Measurements from ENCODE around the gene IQCE. TPM values are rescaled to one million over a fixed set of nuclear protein-coding genes. Genes with fewer than 3 reads are reported as not detected.
"Not testable (repeated sequence)": the region's sequence is repeated elsewhere in the genome, so short reads cannot be mapped to it uniquely, and the experiment has no call there.

IQCE gene
- total RNA-seq, 1 experiment from 2014 or later = 0.93 TPM

DNA sequence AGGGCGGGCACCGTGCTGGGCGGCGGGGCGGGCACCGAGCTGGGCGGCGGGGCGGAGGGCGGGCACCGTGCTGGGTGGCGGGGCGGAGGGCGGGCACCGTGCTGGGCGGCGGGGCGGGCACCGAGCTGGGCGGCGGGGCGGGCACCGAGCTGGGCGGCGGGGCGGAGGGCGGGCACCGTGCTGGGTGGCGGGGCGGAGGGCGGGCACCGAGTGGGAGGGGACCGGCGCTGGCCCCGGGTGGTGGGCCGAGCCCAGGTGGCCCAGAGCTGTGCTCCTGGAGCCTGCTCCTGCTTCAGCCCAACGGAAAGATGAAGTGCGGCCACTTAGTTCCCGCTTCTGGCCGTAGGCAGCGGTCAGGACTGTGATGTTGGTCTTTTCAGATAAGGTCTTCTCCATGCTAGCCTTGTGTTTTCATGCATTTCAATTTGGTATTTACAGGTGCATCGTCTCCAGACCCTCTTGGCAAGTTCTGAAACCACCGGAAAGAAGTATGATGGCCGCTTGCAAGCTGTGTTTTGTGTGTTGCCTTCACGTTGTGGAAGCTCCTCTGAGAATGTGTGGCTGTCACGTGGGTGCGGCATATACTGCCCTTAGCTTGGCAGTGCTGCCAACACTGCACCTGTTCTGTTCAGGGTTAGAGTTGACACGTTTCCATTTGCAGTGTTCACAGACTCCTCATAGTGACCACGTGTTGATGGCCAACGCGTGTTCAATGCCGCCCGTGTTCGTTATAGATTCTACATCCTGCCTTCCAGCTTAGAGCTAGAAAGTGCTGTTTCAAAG lies 25.2 kb downstream of the IQCE start:
- H3K27me3 ChIP-seq (ENCODE audit: low read length) = no peaks in the 10 kb centered on the region
- H3K36me3 ChIP-seq (ENCODE audit: insufficient read depth, low read length) = no peaks in the 10 kb centered on the region
- H3K4me3 ChIP-seq (ENCODE audit: low read length) = no peak overlapping the region
- H3K9ac ChIP-seq (ENCODE audit: low read length) = no peak overlapping the region
- no peak overlapping the region for H3K27ac ChIP-seq (ENCODE audit: low read length)
- no peak overlapping the region for H2AFZ ChIP-seq (ENCODE audit: low read length)
- no peaks in the 10 kb centered on the region for H3K9me3 ChIP-seq (ENCODE audit: low read length)
- no peak overlapping the region for H3K4me2 ChIP-seq (ENCODE audit: low read depth, low read length, poor library complexity, severe bottlenecking)
- no peaks in the 10 kb centered on the region for H4K20me1 ChIP-seq (ENCODE audit: insufficient read depth, low read depth, low read length)
- H3K9me2 ChIP-seq (replicated peaks; ENCODE audit: insufficient read depth, low read length) = no peaks in the 10 kb centered on the region
- H3K79me2 ChIP-seq (ENCODE audit: low read length) = no peaks in the 10 kb centered on the region
- H3K4me1 ChIP-seq (ENCODE audit: low read length) = no peaks in the 10 kb centered on the region
- no peak for DNase-seq

GRCh38 chr7:2585446-2585845 lies 26.7 kb downstream of the IQCE start:
- Histone ChIP-seq H3K36me3 (ENCODE audit: insufficient read depth, low read length) (no peaks in the 10 kb centered on the region), H2AFZ (ENCODE audit: low read length) (no peak overlapping the region), H3K4me3 (ENCODE audit: low read length) (no peak overlapping the region), H3K4me1 (ENCODE audit: low read length) (no peaks in the 10 kb centered on the region), H4K20me1 (ENCODE audit: insufficient read depth, low read depth, low read length) (no peaks in the 10 kb centered on the region), H3K27me3 (ENCODE audit: low read length) (no peaks in the 10 kb centered on the region), H3K9me2 (replicated peaks; ENCODE audit: insufficient read depth, low read length) (no peaks in the 10 kb centered on the region), H3K4me2 (ENCODE audit: low read depth, low read length, poor library complexity, severe bottlenecking) (no peak overlapping the region), H3K27ac (ENCODE audit: low read length) (no peak overlapping the region), H3K9ac (ENCODE audit: low read length) (no peak overlapping the region), H3K9me3 (ENCODE audit: low read length) (no peaks in the 10 kb centered on the region), H3K79me2 (ENCODE audit: low read length) (no peaks in the 10 kb centered on the region)
- no peak for DNase-seq

GRCh38 chr7:2586326-2587020 lies 27.7 kb downstream of the IQCE start:
- Histone ChIP-seq H3K79me2 (ENCODE audit: low read length) (no peaks in the 10 kb centered on the region), H3K4me2 (ENCODE audit: low read depth, low read length, poor library complexity, severe bottlenecking) (no peak overlapping the region), H3K36me3 (ENCODE audit: insufficient read depth, low read length) (no peaks in the 10 kb centered on the region), H3K4me3 (ENCODE audit: low read length) (no peak overlapping the region), H3K9me3 (ENCODE audit: low read length) (no peaks in the 10 kb centered on the region), H3K4me1 (ENCODE audit: low read length) (no peaks in the 10 kb centered on the region), H4K20me1 (ENCODE audit: insufficient read depth, low read depth, low read length) (no peaks in the 10 kb centered on the region), H3K27me3 (ENCODE audit: low read length) (no peaks in the 10 kb centered on the region), H2AFZ (ENCODE audit: low read length) (no peak overlapping the region), H3K9me2 (replicated peaks; ENCODE audit: insufficient read depth, low read length) (no peaks in the 10 kb centered on the region), H3K27ac (ENCODE audit: low read length) (no peak overlapping the region), H3K9ac (ENCODE audit: low read length) (no peak overlapping the region)
- no peak for DNase-seq

- H3K36me3 ChIP-seq (ENCODE audit: insufficient read depth, low read length) = no peaks in the 10 kb centered on the region
- H3K4me3 ChIP-seq (ENCODE audit: low read length) = no peak overlapping the region
- no peak overlapping the region for H2AFZ ChIP-seq (ENCODE audit: low read length)
- no peaks in the 10 kb centered on the region for H3K4me1 ChIP-seq (ENCODE audit: low read length)
- no peaks in the 10 kb centered on the region for H3K79me2 ChIP-seq (ENCODE audit: low read length)
- no peaks in the 10 kb centered on the region for H3K9me2 ChIP-seq (replicated peaks; ENCODE audit: insufficient read depth, low read length)
- no peak overlapping the region for H3K27ac ChIP-seq (ENCODE audit: low read length)
- DNase-seq = no peak
- H3K9me3 ChIP-seq (ENCODE audit: low read length) = no peaks in the 10 kb centered on the region
- no peaks in the 10 kb centered on the region for H3K27me3 ChIP-seq (ENCODE audit: low read length)
- H3K4me2 ChIP-seq (ENCODE audit: low read depth, low read length, poor library complexity, severe bottlenecking) = no peak overlapping the region
- H4K20me1 ChIP-seq (ENCODE audit: insufficient read depth, low read depth, low read length) = no peaks in the 10 kb centered on the region
- H3K9ac ChIP-seq (ENCODE audit: low read length) = no peak overlapping the region
These were observed 28.4 kb downstream of the IQCE start for GRCh38 chr7:2587134-2587533.

DNA sequence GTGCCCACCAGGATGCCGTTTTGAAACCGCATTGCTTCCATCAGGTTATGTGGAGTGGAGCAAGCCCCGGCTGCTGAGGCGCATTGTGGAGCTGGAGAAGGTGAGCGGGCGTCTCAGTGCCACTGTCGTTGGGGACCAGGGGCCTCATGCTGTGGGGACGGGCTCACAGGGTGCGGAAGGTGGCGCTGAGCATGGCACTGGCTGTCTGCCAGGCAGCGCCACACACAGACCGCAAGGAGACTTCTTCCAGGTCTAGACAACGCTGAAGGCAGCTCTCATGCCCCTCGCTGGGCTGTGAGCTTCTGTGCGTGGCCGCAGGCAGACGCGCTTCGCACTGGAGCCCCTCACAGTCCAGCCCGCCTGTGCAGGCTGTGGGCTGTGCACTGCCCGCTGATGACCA lies 29.0 kb downstream of the IQCE start:
- no peak overlapping the region for H2AFZ ChIP-seq (ENCODE audit: low read length)
- H3K36me3 ChIP-seq (ENCODE audit: insufficient read depth, low read length) = no peaks in the 10 kb centered on the region
- no peak overlapping the region for H3K4me2 ChIP-seq (ENCODE audit: low read depth, low read length, poor library complexity, severe bottlenecking)
- H3K79me2 ChIP-seq (ENCODE audit: low read length) = no peaks in the 10 kb centered on the region
- H3K4me3 ChIP-seq (ENCODE audit: low read length) = no peak overlapping the region
- H3K27ac ChIP-seq (ENCODE audit: low read length) = no peak overlapping the region
- no peak for DNase-seq
- no peaks in the 10 kb centered on the region for H3K4me1 ChIP-seq (ENCODE audit: low read length)
- H3K9me3 ChIP-seq (ENCODE audit: low read length) = no peaks in the 10 kb centered on the region
- H3K9ac ChIP-seq (ENCODE audit: low read length) = no peak overlapping the region
- no peaks in the 10 kb centered on the region for H3K9me2 ChIP-seq (replicated peaks; ENCODE audit: insufficient read depth, low read length)
- H4K20me1 ChIP-seq (ENCODE audit: insufficient read depth, low read depth, low read length) = no peaks in the 10 kb centered on the region
- no peaks in the 10 kb centered on the region for H3K27me3 ChIP-seq (ENCODE audit: low read length)

GRCh38 chr7:2589341-2589740 lies 30.6 kb downstream of the IQCE start:
- no peaks in the 10 kb centered on the region for H3K9me2 ChIP-seq (replicated peaks; ENCODE audit: insufficient read depth, low read length)
- no peaks in the 10 kb centered on the region for H3K4me1 ChIP-seq (ENCODE audit: low read length)
- no peak overlapping the region for H2AFZ ChIP-seq (ENCODE audit: low read length)
- H3K9me3 ChIP-seq (ENCODE audit: low read length) = no peaks in the 10 kb centered on the region
- H3K27me3 ChIP-seq (ENCODE audit: low read length) = no peaks in the 10 kb centered on the region
- DNase-seq = no peak
- H3K4me2 ChIP-seq (ENCODE audit: low read depth, low read length, poor library complexity, severe bottlenecking) = no peak overlapping the region
- H3K9ac ChIP-seq (ENCODE audit: low read length) = no peak overlapping the region
- H4K20me1 ChIP-seq (ENCODE audit: insufficient read depth, low read depth, low read length) = no peaks in the 10 kb centered on the region
- no peaks in the 10 kb centered on the region for H3K36me3 ChIP-seq (ENCODE audit: insufficient read depth, low read length)
- H3K27ac ChIP-seq (ENCODE audit: low read length) = no peak overlapping the region
- H3K4me3 ChIP-seq (ENCODE audit: low read length) = no peak overlapping the region
- H3K79me2 ChIP-seq (ENCODE audit: low read length) = no peaks in the 10 kb centered on the region

- not testable (repeated sequence) for H3K36me3 ChIP-seq (ENCODE audit: insufficient read depth, low read length); H3K4me2 ChIP-seq (ENCODE audit: low read depth, low read length, poor library complexity, severe bottlenecking); H3K27me3 ChIP-seq (ENCODE audit: low read length); H3K79me2 ChIP-seq (ENCODE audit: low read length); H3K9me2 ChIP-seq (replicated peaks; ENCODE audit: insufficient read depth, low read length); H3K27ac ChIP-seq (ENCODE audit: low read length); DNase-seq; H4K20me1 ChIP-seq (ENCODE audit: insufficient read depth, low read depth, low read length); H3K9me3 ChIP-seq (ENCODE audit: low read length); H3K9ac ChIP-seq (ENCODE audit: low read length); H3K4me3 ChIP-seq (ENCODE audit: low read length); H2AFZ ChIP-seq (ENCODE audit: low read length); H3K4me1 ChIP-seq (ENCODE audit: low read length)
These were observed 31.2 kb downstream of the IQCE start for GRCh38 chr7:2589941-2590340.

DNA sequence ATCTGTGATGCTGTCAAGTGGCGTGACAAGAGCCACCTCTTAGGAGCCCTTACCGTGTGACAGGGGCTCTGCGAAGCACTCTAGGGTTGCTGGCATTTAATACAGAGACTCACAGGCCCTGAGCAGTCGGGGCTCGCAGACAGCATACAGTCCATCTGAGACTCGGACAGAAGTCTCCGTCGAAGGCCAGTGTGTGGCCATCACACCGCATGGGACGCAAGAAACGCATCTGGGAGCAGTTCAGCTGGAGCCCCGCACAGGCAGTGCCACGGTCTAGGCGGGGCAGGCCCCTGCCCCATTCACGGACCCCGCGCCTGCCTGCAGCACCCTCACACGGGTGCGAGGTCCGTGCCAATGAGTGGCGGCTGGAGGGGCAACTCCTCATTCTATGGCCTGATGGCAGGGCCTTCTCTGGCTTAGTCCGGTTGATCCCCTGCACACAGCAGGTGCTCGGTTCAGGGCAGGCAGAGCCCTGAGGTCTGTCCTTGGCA lies 33.6 kb downstream of the IQCE start:
- Histone ChIP-seq H3K9me2 (replicated peaks; ENCODE audit: insufficient read depth, low read length) (no peaks in the 10 kb centered on the region), H3K4me1 (ENCODE audit: low read length) (no peaks in the 10 kb centered on the region)

More for the DNA sequence above, 33.6 kb downstream of the IQCE start:
- Histone ChIP-seq H3K4me2 (ENCODE audit: low read depth, low read length, poor library complexity, severe bottlenecking) (no peak overlapping the region), H3K79me2 (ENCODE audit: low read length) (no peaks in the 10 kb centered on the region), H3K36me3 (ENCODE audit: insufficient read depth, low read length) (no peaks in the 10 kb centered on the region), H3K9ac (ENCODE audit: low read length) (no peak overlapping the region), H3K9me3 (ENCODE audit: low read length) (no peaks in the 10 kb centered on the region), H3K4me3 (ENCODE audit: low read length) (no peak overlapping the region), H2AFZ (ENCODE audit: low read length) (no peak overlapping the region), H3K27ac (ENCODE audit: low read length) (no peak overlapping the region), H4K20me1 (ENCODE audit: insufficient read depth, low read depth, low read length) (no peaks in the 10 kb centered on the region), H3K27me3 (ENCODE audit: low read length) (no peaks in the 10 kb centered on the region)
- no peak for DNase-seq
